Keratinocyte (primary cell): ENCODE measurements around the gene SELPLG. TPM values are rescaled to one million over a fixed set of nuclear protein-coding genes. Genes with fewer than 3 reads are reported as not detected.

Source experiments
- DNase-seq: peaks from one replicate; pipeline ENCODE4 v3.0.0-alpha.2; 2011; ENCODE audit warnings: low read depth, missing footprints, low spot score
- FAIRE-seq: peaks from 2 replicates; lab custom pipeline; 2011; peaks lifted over from hg19 to GRCh38; lab: Jason Lieb, UNC
- H2AFZ ChIP-seq: 2 replicates; pipeline ENCODE4 v1.6.0; 2012; ENCODE audit warnings: low read length, control low read depth, inconsistent platforms; ENCODE audit not compliant: control insufficient read depth
- H3K27ac ChIP-seq: 2 replicates; pipeline ENCODE4 v1.5.1; 2011; ENCODE audit warnings: low read length; ENCODE audit not compliant: control insufficient read depth, insufficient read depth
- H3K27me3 ChIP-seq: 3 replicates; pipeline ENCODE4 v1.6.0; 2011; ENCODE audit warnings: low read length; ENCODE audit not compliant: control insufficient read depth, insufficient read depth; ENCODE audit errors: extremely low read depth
- H3K36me3 ChIP-seq, 2 experiments: 2 replicates in 1 of 2; 3 replicates in 1 of 2; pipeline ENCODE4 v1.5.1; 2011; ENCODE audit warnings: low read length in 2 of 2, mild to moderate bottlenecking in 1 of 2; ENCODE audit not compliant: control insufficient read depth in 2 of 2, insufficient read depth in 2 of 2; ENCODE audit errors: extremely low read depth in 1 of 2
- H3K4me1 ChIP-seq: 3 replicates; pipeline ENCODE4 v1.5.1; 2011; ENCODE audit warnings: low read length; ENCODE audit not compliant: control insufficient read depth, insufficient read depth; ENCODE audit errors: extremely low read depth
- H3K4me2 ChIP-seq: 3 replicates; pipeline ENCODE4 v1.6.0; 2011; ENCODE audit warnings: low read depth, low read length; ENCODE audit not compliant: control insufficient read depth, insufficient read depth; ENCODE audit errors: extremely low read depth
- H3K4me3 ChIP-seq, 3 experiments: fragments of 200-600 bp in 1 of 3; sonication (generic) in 1 of 3; 2 replicates in 2 of 3; 3 replicates in 1 of 3; pipeline ENCODE4 v1.5.1; 2011 to 2016; ENCODE audit warnings: low read length in 3 of 3, mild to moderate bottlenecking in 3 of 3, control low read depth in 2 of 3, inconsistent platforms in 1 of 3, low read depth in 1 of 3, mixed read lengths in 1 of 3, mixed run types in 1 of 3, moderate library complexity in 1 of 3; ENCODE audit not compliant: control insufficient read depth in 2 of 3, insufficient read depth in 2 of 3; ENCODE audit errors: extremely low read depth in 1 of 3
- H3K79me2 ChIP-seq: 2 replicates; pipeline ENCODE4 v1.6.0; 2012; ENCODE audit warnings: low read length; ENCODE audit not compliant: control insufficient read depth, insufficient read depth
- H3K9ac ChIP-seq: 3 replicates; pipeline ENCODE4 v1.6.0; 2011; ENCODE audit warnings: low read length; ENCODE audit not compliant: control insufficient read depth, insufficient read depth; ENCODE audit errors: extremely low read depth
- H3K9me1 ChIP-seq: 3 replicates; pipeline ENCODE4 v1.6.0; 2011; ENCODE audit warnings: low read length; ENCODE audit not compliant: control insufficient read depth, insufficient read depth; ENCODE audit errors: extremely low read depth
- H3K9me3 ChIP-seq: 2 replicates; pipeline ENCODE4 v1.5.1; 2012; ENCODE audit warnings: low read depth, low read length; ENCODE audit not compliant: control insufficient read depth
- H4K20me1 ChIP-seq: 3 replicates; pipeline ENCODE4 v1.6.0; 2011; ENCODE audit warnings: low read length; ENCODE audit not compliant: control insufficient read depth, insufficient read depth; ENCODE audit errors: extremely low read depth
- EZH2 ChIP-seq: IDR thresholded peaks from one replicate; pipeline ENCODE4 v1.6.1; 2012; ENCODE audit warnings: inconsistent platforms, mild to moderate bottlenecking, low read length, moderate library complexity
- dilution Hi-C: fragments of 300-500 bp; cut with MboI; formaldehyde crosslinking; loops from one replicate; pipeline ENCODE4 v1.7.0; 2020; ENCODE audit warnings: low sequenced_read_pairs; ENCODE audit not compliant: extremely low pct_ligation_motif_present
- polyA plus RNA-seq, 5 experiments: library from polyadenylated mRNA; depleted of rRNA in 3 of 5; stranded (reverse) in 3 of 5; stranded (forward) in 1 of 5; unstranded in 1 of 5; fragments of >200 nt; gene quantifications; 1 replicate in 1 of 5; 2 replicates in 3 of 5; 3 replicates in 1 of 5; pipeline versions ENCODE4 v1.2.1 to v1.2.3, GENCODE V29; 2011 to 2012; ENCODE audit warnings: missing spikeins in 2 of 5, low read depth in 1 of 5, low replicate concordance in 1 of 5
- TF ChIP-seq, protein P1 (sequence below), 3 experiments: IDR thresholded peaks in 1 of 3; conservative IDR thresholded peaks in 1 of 3; optimal IDR thresholded peaks in 1 of 3; 2 replicates in 2 of 3; 3 replicates in 1 of 3; pipeline versions ENCODE3 to v1.5.1; 2011; ENCODE audit warnings: low read length in 3 of 3, mild to moderate bottlenecking in 3 of 3, moderate library complexity in 2 of 3, control low read depth in 1 of 3, inconsistent platforms in 1 of 3; ENCODE audit not compliant: insufficient read depth in 2 of 3; ENCODE audit errors: extremely low read depth in 1 of 3

SELPLG gene
- polyA plus RNA-seq, 1 donor (not counting 4 experiments of a cell fraction or from before 2014, with no cell fraction given): 0.80 TPM

DNA sequence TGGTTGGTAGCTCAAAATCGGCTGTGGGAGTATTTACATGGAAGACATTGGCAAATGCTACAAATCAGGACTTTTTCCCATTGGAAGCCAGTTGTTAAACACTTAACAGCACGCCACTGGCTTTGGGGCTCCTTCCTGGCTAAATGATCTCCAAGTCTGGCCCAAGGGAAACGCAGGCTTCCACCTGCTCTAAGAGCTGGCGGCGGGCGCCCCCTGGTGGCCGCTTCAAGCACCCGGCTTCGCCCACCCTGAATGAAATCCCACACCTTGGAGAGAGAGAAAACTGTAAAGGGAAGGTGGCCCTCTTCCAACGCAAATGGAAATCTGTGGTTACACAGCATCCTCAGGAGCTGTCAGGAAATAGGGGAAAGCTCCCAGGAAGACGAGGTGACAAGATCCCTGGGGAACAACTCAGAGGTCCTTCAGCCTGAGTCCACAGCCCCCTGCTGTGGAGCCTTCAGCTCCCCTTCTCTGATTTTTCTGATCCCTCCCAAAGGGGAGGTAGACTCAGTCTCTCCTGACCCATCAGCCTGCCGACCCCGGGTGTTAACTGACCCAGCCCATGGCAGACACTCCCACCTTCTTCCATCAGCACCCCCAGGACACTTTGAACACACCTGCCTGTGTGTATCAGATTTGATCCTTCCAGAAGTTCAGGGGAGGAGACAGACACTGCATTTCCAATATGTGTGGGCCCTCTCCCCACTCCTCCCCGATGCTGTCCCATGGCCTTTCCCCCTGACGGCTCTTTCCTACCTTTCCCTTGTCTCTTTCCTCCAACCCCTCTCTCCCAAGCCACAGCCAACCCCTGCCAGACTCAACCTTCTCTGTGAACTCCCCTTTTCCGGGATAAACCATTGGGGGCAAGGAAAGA lies 15.4 kb downstream of the SELPLG start:
- DNase-seq (peak; percentile 53), FAIRE-seq (no peak)
- peaks cover 6% of the 10 kb centered on the region for H3K27me3 ChIP-seq
- dilution Hi-C loops: no loop called here
- H3K4me1 ChIP-seq: peaks cover 2% of the 10 kb centered on the region
- H3K4me2 ChIP-seq: no peak overlapping the region
- no peak overlapping the region for H3K4me3 ChIP-seq
- TF ChIP-seq, protein P1, sequence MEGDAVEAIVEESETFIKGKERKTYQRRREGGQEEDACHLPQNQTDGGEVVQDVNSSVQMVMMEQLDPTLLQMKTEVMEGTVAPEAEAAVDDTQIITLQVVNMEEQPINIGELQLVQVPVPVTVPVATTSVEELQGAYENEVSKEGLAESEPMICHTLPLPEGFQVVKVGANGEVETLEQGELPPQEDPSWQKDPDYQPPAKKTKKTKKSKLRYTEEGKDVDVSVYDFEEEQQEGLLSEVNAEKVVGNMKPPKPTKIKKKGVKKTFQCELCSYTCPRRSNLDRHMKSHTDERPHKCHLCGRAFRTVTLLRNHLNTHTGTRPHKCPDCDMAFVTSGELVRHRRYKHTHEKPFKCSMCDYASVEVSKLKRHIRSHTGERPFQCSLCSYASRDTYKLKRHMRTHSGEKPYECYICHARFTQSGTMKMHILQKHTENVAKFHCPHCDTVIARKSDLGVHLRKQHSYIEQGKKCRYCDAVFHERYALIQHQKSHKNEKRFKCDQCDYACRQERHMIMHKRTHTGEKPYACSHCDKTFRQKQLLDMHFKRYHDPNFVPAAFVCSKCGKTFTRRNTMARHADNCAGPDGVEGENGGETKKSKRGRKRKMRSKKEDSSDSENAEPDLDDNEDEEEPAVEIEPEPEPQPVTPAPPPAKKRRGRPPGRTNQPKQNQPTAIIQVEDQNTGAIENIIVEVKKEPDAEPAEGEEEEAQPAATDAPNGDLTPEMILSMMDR (optimal IDR thresholded peaks at IDR 0.05 in 1 of 3, IDR thresholded peaks at IDR 0.05 in 1 of 3, conservative IDR thresholded peaks at IDR 0.05 in 1 of 3; ENCODE audit: extremely low read depth in 1 of 3, insufficient read depth in 2 of 3, low read length in 3 of 3): peak; percentile 77 to 97 (median 91)
- TF ChIP-seq EZH2: no peak
- H3K9me1 ChIP-seq: no peaks in the 10 kb centered on the region
- H4K20me1 ChIP-seq: no peaks in the 10 kb centered on the region
- H2AFZ ChIP-seq: no peak overlapping the region
- peak overlapping the region; percentile 9 for H3K9ac ChIP-seq
- H3K36me3 ChIP-seq: no peaks in the 10 kb centered on the region
- no peaks in the 10 kb centered on the region for H3K79me2 ChIP-seq
- H3K9me3 ChIP-seq: peaks cover 2% of the 10 kb centered on the region
- H3K27ac ChIP-seq: no peak overlapping the region

DNA sequence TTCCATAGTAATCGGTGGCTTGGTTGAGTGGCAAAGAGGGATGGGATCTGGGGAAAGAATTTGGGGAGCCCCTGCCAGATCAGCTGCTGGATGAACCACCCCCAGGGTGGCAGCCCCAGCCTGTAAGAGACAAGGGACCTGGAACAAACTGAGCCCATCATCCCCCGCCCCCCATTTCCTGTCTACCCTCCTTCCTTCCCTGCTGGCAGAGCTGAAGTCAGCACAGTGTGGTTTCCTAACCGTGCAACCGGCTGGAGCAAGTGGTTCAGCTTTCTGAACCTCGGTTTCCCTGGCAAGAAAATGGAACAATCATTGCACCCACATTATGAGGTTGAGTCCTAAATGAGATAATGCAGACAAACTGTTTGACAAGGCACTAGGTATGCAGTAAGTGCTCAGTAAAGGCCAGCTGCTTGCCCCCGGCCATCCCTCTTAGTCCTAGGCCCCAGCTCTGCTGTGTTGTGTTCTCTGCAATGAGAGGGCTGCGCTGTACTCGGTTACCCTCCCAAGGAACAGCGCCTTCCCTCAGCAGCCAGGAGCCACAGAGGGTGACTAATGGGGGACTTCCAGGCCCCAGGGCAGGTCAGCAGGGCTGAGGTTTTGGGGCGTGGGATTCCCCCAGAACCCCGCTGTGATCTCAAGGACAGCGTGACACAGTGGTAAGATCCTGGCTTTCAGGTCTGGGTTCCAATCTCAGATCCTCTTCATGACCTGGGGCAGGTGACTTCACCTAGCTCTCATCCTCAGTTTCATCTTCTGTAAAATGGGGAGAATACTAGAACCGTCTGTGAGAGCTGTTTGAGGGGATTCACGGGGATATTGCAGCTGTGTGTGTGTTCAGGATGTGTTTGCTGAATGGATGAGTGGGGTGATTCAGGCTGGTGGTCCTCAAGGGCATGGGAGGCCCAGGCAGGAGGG lies 16.5 kb downstream of the SELPLG start:
- no peaks in the 10 kb centered on the region for H4K20me1 ChIP-seq
- TF ChIP-seq EZH2: no peak
- TF ChIP-seq, protein P1 (optimal IDR thresholded peaks at IDR 0.05 in 1 of 3, IDR thresholded peaks at IDR 0.05 in 1 of 3, conservative IDR thresholded peaks at IDR 0.05 in 1 of 3; ENCODE audit: extremely low read depth in 1 of 3, insufficient read depth in 2 of 3, low read length in 3 of 3): no peak
- H3K27ac ChIP-seq: no peak overlapping the region
- no peaks in the 10 kb centered on the region for H3K79me2 ChIP-seq
- FAIRE-seq (no peak), DNase-seq (no peak)
- no peak overlapping the region for H3K4me2 ChIP-seq
- no peaks in the 10 kb centered on the region for H3K36me3 ChIP-seq
- no peak overlapping the region for H2AFZ ChIP-seq
- peaks cover 4% of the 10 kb centered on the region for H3K4me1 ChIP-seq
- peaks cover 6% of the 10 kb centered on the region for H3K27me3 ChIP-seq
- dilution Hi-C loops: no loop called here
- peaks cover 2% of the 10 kb centered on the region for H3K9me3 ChIP-seq
- no peaks in the 10 kb centered on the region for H3K9me1 ChIP-seq
- H3K4me3 ChIP-seq: no peak overlapping the region
- H3K9ac ChIP-seq: no peak overlapping the region
